ENCODE results near the gene TP53BP1.
"Not testable (repeated sequence)": the region's sequence is repeated elsewhere in the genome, so short reads cannot be mapped to it uniquely, and the experiment has no call there.

Gene TP53BP1

GRCh38 chr15:43492673-43493601, at the start of gene TP53BP1:
TSS of gene TP53BP1 (minus strand) at chr15:43493156. CDS start at chr15:43493043, 113 bp downstream.
- Mint-ChIP-seq H3K9me3 (no peaks in the 10 kb centered on the region), H3K4me1 (peaks cover 33% of the 10 kb centered on the region), H3K27ac (peak within 1 kb of the TSS; percentile 88), H3K36me3 (peaks cover 21% of the 10 kb centered on the region), H3K27me3 (no peaks in the 10 kb centered on the region), H3K4me3 (peak within 1 kb of the TSS; percentile 94)
- peak; percentile 97 for DNase-seq
- CTCF ChIA-PET = interaction anchor here (0.7 to 1.9 kb wide), 2 partner anchors 18 to 37 kb away, joined by 4 to 7 read pairs; no protein-coding TSS in a partner anchor

- Mint-ChIP-seq H3K4me1 (peaks cover 5% of the 10 kb centered on the region), H3K9me3 (no peaks in the 10 kb centered on the region), H3K27me3 (no peaks in the 10 kb centered on the region), H3K4me3 (no peak overlapping the region), H3K36me3 (no peaks in the 10 kb centered on the region), H3K27ac (no peak overlapping the region)
- CTCF ChIA-PET = no interaction called here
- DNase-seq = no peak
Observed at GRCh38 chr15:43541785-43542184, 48.8 kb upstream of the TP53BP1 start.

GRCh38 chr15:43538091-43538490, 45.1 kb upstream of the TP53BP1 start:
- H3K36me3 Mint-ChIP-seq = no peaks in the 10 kb centered on the region
- H3K9me3 Mint-ChIP-seq = no peaks in the 10 kb centered on the region
- H3K4me1 Mint-ChIP-seq = peaks cover 5% of the 10 kb centered on the region
- DNase-seq = no peak
- H3K27ac Mint-ChIP-seq = no peak overlapping the region
- H3K4me3 Mint-ChIP-seq = no peak overlapping the region
- no peaks in the 10 kb centered on the region for H3K27me3 Mint-ChIP-seq
- CTCF ChIA-PET = no interaction called here

GRCh38 chr15:43534897-43535296, 41.9 kb upstream of the TP53BP1 start:
- Mint-ChIP-seq H3K27ac (no peak overlapping the region), H3K9me3 (no peaks in the 10 kb centered on the region), H3K4me1 (no peaks in the 10 kb centered on the region), H3K36me3 (no peaks in the 10 kb centered on the region), H3K27me3 (no peaks in the 10 kb centered on the region), H3K4me3 (no peak overlapping the region)
- DNase-seq = no peak
- CTCF ChIA-PET = interaction anchor here (0.6 kb wide), 1 partner anchor 970 kb away, joined by 3 read pairs; no protein-coding TSS in a partner anchor

- not testable (repeated sequence) for H3K27ac Mint-ChIP-seq, H3K4me1 Mint-ChIP-seq, H3K27me3 Mint-ChIP-seq, DNase-seq, H3K4me3 Mint-ChIP-seq, H3K9me3 Mint-ChIP-seq, H3K36me3 Mint-ChIP-seq
- CTCF ChIA-PET = interaction anchor here (0.6 kb wide), 1 partner anchor 168 kb away, joined by 4 read pairs; no protein-coding TSS in a partner anchor
Observed at GRCh38 chr15:43532826-43533225, 39.9 kb upstream of the TP53BP1 start.

GRCh38 chr15:43531018-43531670, 38.2 kb upstream of the TP53BP1 start:
- Mint-ChIP-seq H3K4me1 (peaks cover 3% of the 10 kb centered on the region), H3K27me3 (no peaks in the 10 kb centered on the region)
- CTCF ChIA-PET = no interaction called here

GRCh38 chr15:43529587-43530345, 36.8 kb upstream of the TP53BP1 start:
- peaks cover 17% of the 10 kb centered on the region for H3K4me1 Mint-ChIP-seq
- CTCF ChIA-PET = no interaction called here
- H3K36me3 Mint-ChIP-seq = peaks cover 2% of the 10 kb centered on the region
- no peaks in the 10 kb centered on the region for H3K27me3 Mint-ChIP-seq
- no peaks in the 10 kb centered on the region for H3K9me3 Mint-ChIP-seq
- H3K27ac Mint-ChIP-seq = no peak overlapping the region
- H3K4me3 Mint-ChIP-seq = no peak overlapping the region
- no peak for DNase-seq

More at GRCh38 chr15:43531018-43531670, 38.2 kb upstream of the TP53BP1 start:
- DNase-seq = no peak
- no peaks in the 10 kb centered on the region for H3K9me3 Mint-ChIP-seq
- no peak overlapping the region for H3K27ac Mint-ChIP-seq
- no peak overlapping the region for H3K4me3 Mint-ChIP-seq
- H3K36me3 Mint-ChIP-seq = no peaks in the 10 kb centered on the region

- H3K4me1 Mint-ChIP-seq = peaks cover 22% of the 10 kb centered on the region
- CTCF ChIA-PET = no interaction called here
- no peaks in the 10 kb centered on the region for H3K27me3 Mint-ChIP-seq
- no peak overlapping the region for H3K4me3 Mint-ChIP-seq
- no peaks in the 10 kb centered on the region for H3K9me3 Mint-ChIP-seq
- no peak for DNase-seq
- H3K27ac Mint-ChIP-seq = no peak overlapping the region
- H3K36me3 Mint-ChIP-seq = peaks cover 2% of the 10 kb centered on the region
Observed at GRCh38 chr15:43529141-43529540, 36.2 kb upstream of the TP53BP1 start.

GRCh38 chr15:43528542-43529007, 35.6 kb upstream of the TP53BP1 start:
- Mint-ChIP-seq H3K9me3 (no peaks in the 10 kb centered on the region), H3K36me3 (peaks cover 2% of the 10 kb centered on the region), H3K27me3 (no peaks in the 10 kb centered on the region), H3K4me1 (peaks cover 25% of the 10 kb centered on the region), H3K27ac (no peak overlapping the region), H3K4me3 (no peak overlapping the region)
- DNase-seq = no peak
- CTCF ChIA-PET = no interaction called here

- CTCF ChIA-PET = no interaction called here
- no peak overlapping the region for H3K27ac Mint-ChIP-seq
Observed at GRCh38 chr15:43527802-43528541, 35.0 kb upstream of the TP53BP1 start.

GRCh38 chr15:43527016-43527801, 34.3 kb upstream of the TP53BP1 start:
- Mint-ChIP-seq H3K27ac (no peak overlapping the region), H3K36me3 (peaks cover 5% of the 10 kb centered on the region), H3K27me3 (no peaks in the 10 kb centered on the region), H3K4me1 (peaks cover 25% of the 10 kb centered on the region), H3K9me3 (no peaks in the 10 kb centered on the region), H3K4me3 (no peak overlapping the region)
- DNase-seq = no peak
- CTCF ChIA-PET = interaction anchor here (1.0 kb wide), 1 partner anchor 16 kb away, joined by 3 read pairs; no protein-coding TSS in a partner anchor

More at GRCh38 chr15:43527802-43528541, 35.0 kb upstream of the TP53BP1 start:
- Mint-ChIP-seq H3K4me1 (peaks cover 25% of the 10 kb centered on the region), H3K9me3 (no peaks in the 10 kb centered on the region), H3K4me3 (no peak overlapping the region), H3K36me3 (peaks cover 5% of the 10 kb centered on the region), H3K27me3 (no peaks in the 10 kb centered on the region)
- no peak for DNase-seq

GRCh38 chr15:43526261-43526930, 33.4 kb upstream of the TP53BP1 start:
- DNase-seq = no peak
- Mint-ChIP-seq H3K4me3 (no peak overlapping the region), H3K27ac (no peak overlapping the region), H3K27me3 (peaks cover 3% of the 10 kb centered on the region), H3K36me3 (peaks cover 5% of the 10 kb centered on the region), H3K9me3 (no peaks in the 10 kb centered on the region), H3K4me1 (peaks cover 25% of the 10 kb centered on the region)
- CTCF ChIA-PET = interaction anchor here (1.0 kb wide), 1 partner anchor 15 kb away, joined by 3 read pairs; no protein-coding TSS in a partner anchor
